CD4-positive, alpha-beta T cell treated with Interleukin-15 for 1 hour (primary cell): ENCODE data around the gene MINK1.
"Not testable (repeated sequence)": the region's sequence is repeated elsewhere in the genome, so short reads cannot be mapped to it uniquely, and the experiment has no call there.

ENCODE experiments used
- DNase-seq: peaks from one replicate; pipeline ENCODE4 v3.0.0-alpha.2; 2020

Gene MINK1

GRCh38 chr17:4812690-4813089, 20.4 kb upstream of the MINK1 start:
- no peak for DNase-seq

- no peak for DNase-seq
Observed at GRCh38 chr17:4815043-4815675, 18.0 kb upstream of the MINK1 start.

- DNase-seq, result no peak
Observed at GRCh38 chr17:4816826-4817225, 16.3 kb upstream of the MINK1 start.

GRCh38 chr17:4818276-4818675, 14.9 kb upstream of the MINK1 start:
- DNase-seq, result no peak

GRCh38 chr17:4822835-4823234, 10.3 kb upstream of the MINK1 start:
- DNase-seq, result no peak

- DNase-seq, result no peak
Observed at GRCh38 chr17:4823373-4824089, 9.6 kb upstream of the MINK1 start.

- no peak for DNase-seq
Observed at GRCh38 chr17:4827399-4827798, 5.7 kb upstream of the MINK1 start.

GRCh38 chr17:4832829-4833177, 337 bp upstream of the MINK1 start:
- DNase-seq, result not testable (repeated sequence)

GRCh38 chr17:4833941-4834680, 971 bp downstream of the MINK1 start:
- DNase-seq, result no peak

- DNase-seq, result no peak
Observed at GRCh38 chr17:4834681-4835020, 1.5 kb downstream of the MINK1 start.

- no peak for DNase-seq
Observed at GRCh38 chr17:4836221-4836620, 3.1 kb downstream of the MINK1 start.

GRCh38 chr17:4837471-4838308, 4.5 kb downstream of the MINK1 start:
- DNase-seq, result no peak

GRCh38 chr17:4838309-4838785, 5.2 kb downstream of the MINK1 start:
- DNase-seq, result no peak

- DNase-seq, result no peak
Observed at GRCh38 chr17:4839221-4839620, 6.1 kb downstream of the MINK1 start.

GRCh38 chr17:4839965-4840892, 7.1 kb downstream of the MINK1 start:
- DNase-seq, result no peak

- no peak for DNase-seq
Observed at GRCh38 chr17:4840893-4841242, 7.7 kb downstream of the MINK1 start.

GRCh38 chr17:4842376-4842775, 9.2 kb downstream of the MINK1 start:
- DNase-seq, result no peak

GRCh38 chr17:4843321-4844000, 10.3 kb downstream of the MINK1 start:
- DNase-seq, result no peak

- peak; percentile 58 for DNase-seq
Observed at GRCh38 chr17:4845118-4845517, 12.0 kb downstream of the MINK1 start.

- no peak for DNase-seq
Observed at GRCh38 chr17:4846635-4847390, 13.7 kb downstream of the MINK1 start.
